Posterior cingulate gyrus (tissue), 11 donors: Measurements from ENCODE around the gene STK38.

Experiments used
- DNase-seq, 10 donors: peaks; one replicate each; pipeline versions ENCODE4 v3.0.0 to v3.0.0-alpha.2; 2020 to 2021; ENCODE audit warnings: mixed read lengths in 3 of 10
- intact Hi-C: fragments of 100-400 bp; cut with DNase I; formaldehyde crosslinking; loops from one replicate; pipeline ENCODE4 v1.15.1; 2023

The STK38 gene

DNA sequence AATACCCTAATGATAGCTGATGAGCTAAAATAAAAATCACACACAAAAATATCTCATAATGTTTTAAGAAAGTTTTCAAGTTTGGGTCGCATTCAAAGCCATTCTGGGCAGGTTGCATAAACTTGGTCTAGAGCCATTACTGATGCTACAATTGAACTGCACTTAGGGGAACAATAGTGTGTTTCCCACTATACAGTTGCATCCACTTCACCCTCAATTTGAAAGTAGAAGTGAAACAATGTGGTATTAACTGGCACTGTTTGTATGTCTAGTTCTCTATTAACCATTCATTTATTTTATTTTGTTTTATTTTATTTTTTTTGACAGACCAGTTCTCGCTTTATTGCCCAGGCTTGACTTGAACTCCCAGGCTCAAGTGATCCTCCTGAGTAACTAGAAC, 23.0 kb upstream of the STK38 start:
- intact Hi-C loops: no loop called here
- no peak for DNase-seq

DNA sequence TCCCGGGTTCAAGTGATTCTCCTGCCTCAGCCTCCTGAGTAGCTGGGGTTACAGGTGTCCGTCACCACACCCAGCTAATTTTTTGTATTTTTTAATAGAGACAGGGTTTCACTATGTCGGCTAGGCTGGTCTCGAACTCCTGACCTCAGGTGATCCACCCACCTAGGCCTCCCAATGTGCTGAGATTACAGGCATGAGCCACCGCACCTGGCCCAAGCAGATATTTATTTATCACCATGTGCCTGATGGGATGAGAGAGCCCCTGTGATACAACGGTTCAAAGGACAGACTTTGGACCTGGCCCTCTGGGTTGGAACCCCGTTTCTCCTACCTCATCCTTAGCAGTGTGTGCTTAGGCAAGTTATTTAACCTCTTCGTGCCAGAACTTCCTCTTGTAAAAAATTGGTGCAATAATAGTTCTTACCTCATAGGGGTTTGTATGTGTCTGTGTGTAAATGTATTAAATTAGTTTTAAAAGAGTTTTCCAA, 19.2 kb upstream of the STK38 start:
- DNase-seq: no peak
- intact Hi-C loops: no loop called here

DNA sequence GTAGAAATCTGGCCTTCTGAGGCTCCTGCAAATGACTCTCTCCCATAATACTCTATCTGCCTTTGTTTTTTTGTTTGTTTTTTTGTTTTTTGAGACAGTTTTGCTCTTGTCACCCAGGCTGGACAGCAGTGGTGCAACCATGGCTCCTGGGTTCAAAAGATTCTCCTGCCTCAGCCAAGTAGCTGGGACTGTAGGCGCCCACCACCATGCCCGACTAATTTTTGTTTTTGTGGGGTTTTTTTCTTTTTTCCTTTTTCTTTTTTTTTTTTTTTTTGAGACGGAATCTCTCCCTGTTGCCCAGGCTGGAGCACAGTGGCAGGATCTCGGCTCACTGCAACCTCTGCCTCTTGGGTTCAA, 16.6 kb upstream of the STK38 start:
- intact Hi-C loops: no loop called here
- DNase-seq: no peak

DNA sequence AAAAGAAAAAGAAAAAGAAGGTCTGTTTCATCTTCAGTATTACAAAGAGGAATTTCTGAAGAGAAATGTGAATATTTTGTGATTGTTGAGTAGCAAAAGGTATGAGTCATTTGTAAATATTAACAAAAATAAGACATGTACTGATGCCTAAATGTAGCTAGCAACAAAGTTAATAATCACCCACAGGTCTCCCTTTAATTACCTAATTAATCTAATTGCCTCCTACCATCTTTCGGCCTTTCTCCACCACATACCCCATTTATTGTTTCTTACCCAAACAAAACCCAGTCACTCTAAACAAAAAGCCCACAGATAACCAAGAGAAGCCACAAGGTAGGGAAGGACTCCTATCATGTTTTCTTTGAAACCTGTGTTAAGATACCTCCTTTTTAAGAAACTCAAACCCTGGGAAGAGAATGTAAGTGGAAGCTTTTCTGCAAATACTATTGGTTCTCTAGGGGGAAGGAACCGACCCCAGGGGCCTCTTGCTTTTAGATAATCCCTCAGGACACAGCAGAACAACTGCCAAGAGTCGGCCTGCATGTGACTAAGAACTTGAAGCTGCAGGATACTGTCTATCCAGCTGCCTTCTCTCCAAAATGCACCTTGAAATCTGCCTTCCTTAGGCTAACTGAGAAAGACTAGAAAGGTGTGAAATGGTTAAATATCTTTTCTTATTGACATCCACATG, 16.1 kb upstream of the STK38 start:
- intact Hi-C loops: no loop called here
- no peak for DNase-seq

DNA sequence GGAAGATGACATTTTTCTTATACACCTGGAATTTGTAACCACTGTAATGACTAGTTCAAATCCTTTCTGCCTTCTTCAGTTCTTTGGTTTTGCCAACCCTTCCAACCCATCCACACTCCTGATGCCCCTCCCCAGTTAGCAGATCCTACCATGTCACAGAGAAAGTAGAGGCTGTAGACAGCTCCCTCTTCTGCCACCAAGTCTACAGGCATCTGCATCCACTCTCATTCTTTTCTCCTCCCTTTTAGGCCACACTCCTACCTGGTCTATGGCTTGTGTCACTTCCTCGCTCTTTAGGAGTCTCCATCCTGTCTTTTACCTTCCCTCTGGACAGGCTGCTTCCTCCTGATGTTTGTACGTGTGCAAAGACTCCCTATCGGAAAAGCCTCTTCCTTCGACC, 13.5 kb upstream of the STK38 start:
- no peak for DNase-seq
- intact Hi-C loops: no loop called here

DNA sequence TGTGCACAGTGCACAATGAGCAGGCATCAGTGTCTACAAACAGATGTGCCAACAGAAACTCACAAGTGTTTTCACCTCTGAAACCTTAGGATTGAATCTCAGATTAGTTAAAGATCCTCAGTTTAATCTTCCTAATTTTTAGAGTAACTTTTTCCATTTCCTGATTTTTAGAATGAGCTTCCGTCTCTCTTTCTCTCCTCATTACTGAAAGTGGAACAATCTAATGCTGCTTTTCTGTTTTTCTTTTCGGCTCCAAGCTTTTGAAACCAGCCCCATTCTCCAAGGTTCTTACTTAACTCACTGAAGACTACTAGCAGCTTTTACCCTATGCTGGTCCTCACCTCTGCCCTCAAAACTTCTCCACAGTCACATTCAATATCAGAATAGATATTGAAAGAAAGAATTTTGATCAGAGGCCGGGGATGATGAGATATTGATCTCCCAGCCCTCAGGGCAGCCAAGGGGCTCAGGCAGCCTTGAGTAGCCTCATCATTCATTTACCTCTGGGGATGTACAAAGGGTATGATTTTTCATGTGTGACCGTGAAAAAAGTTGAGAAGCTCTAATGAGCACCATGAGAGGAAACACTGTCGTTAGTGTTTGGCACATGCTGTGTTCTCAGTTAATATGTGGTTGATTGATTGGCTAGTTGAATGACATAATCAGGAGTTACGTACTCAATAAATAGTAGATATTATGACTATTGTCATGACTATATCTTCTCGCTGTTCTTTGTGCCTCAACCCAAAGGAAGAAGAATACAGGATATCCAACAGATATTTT, 11.9 kb upstream of the STK38 start:
- intact Hi-C loops: no loop called here
- DNase-seq: no peak

DNA sequence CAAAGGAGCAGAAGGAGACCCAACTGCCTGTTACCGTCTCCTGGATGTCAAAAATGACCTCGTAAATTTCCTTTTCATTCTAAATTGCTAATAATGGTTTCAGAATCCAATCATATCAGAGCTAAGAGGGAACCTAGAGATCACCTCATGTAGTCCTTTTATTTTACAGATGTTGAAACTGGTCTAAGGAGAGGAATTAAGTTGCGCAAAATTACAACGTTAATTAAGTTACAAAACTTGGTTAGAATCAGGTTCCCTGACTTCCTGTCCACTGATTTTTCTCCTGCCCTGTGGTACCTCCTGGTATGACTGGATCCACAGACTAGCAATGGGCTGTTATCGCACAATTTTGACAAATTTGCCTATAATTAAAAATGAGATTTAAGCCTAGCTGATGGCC, 9.0 kb upstream of the STK38 start:
- no peak for DNase-seq
- intact Hi-C loops: no loop called here

DNA sequence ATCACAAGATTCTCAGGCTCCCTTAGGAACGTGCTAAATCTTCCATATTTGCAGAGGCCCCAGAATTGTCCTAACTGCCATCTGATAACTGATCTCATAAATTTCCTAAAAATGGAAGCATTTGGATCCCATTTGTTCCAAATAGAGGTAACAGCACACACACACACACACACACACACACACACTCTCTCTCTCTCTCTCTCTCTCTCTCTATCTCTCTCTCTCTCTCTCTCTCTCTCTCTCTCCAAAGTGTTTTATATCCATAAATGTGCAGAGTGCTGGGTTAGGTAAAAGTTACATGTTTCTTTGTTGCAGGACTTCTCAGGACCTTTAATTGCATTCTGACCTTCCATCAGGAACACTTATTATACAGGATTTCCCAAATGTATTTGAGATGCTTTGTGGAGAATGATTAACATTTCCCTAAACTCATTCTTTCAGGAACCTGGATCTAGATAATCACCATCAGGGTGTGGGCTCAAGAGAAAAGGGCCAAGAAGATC, 8.5 kb upstream of the STK38 start:
- intact Hi-C loops: no loop called here
- DNase-seq: no peak

DNA sequence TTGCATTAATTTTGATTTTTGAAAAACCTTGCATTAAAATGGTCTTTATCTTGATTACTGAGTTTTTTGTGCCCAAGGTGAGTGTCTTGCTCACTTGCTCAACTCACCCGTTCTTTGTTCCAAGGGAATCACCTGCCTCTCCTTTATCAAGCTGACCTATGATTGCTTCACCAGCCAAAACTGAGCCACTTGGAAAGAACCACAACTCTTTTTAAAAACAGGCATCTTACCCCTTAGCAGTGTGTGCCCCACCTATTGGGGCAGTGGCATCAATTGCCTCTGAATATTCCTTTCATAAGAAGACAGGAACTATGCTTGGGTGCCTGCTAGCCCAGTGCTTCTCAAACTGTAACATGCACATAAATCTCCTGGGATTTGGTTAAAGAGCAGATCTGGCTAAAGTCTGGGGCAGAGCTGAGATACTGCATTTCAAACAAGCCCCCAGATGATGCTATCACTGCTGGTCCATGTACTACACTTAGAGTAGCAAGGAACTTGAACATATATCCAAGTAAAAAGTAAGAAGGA, 3.3 kb upstream of the STK38 start:
- no peak for DNase-seq

DNA sequence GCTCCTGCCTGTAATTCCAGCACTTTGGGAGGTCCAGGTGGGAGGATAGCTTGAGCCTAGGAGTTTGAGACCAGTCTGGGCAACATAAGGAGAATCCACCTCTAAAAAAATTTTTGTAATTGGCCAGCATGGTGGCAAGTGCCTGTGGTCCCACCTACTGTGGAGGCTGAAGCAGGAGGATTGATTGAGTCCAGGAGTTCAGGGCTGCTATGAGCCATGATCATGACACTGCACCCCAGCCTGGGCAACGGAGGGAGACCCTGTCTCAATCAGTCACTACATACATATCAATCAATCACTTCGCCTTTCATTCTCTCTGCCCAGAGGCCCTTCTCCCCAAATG, 1.1 kb upstream of the STK38 start:
- intact Hi-C loops: loop anchor here (5.0 kb wide), 1 partner anchor 106 kb away; the partner anchor contains the start of genes KCTD20 and PXT1
- DNase-seq: no peak

More for the DNA sequence above, 3.3 kb upstream of the STK38 start:
- intact Hi-C loops: no loop called here

DNA sequence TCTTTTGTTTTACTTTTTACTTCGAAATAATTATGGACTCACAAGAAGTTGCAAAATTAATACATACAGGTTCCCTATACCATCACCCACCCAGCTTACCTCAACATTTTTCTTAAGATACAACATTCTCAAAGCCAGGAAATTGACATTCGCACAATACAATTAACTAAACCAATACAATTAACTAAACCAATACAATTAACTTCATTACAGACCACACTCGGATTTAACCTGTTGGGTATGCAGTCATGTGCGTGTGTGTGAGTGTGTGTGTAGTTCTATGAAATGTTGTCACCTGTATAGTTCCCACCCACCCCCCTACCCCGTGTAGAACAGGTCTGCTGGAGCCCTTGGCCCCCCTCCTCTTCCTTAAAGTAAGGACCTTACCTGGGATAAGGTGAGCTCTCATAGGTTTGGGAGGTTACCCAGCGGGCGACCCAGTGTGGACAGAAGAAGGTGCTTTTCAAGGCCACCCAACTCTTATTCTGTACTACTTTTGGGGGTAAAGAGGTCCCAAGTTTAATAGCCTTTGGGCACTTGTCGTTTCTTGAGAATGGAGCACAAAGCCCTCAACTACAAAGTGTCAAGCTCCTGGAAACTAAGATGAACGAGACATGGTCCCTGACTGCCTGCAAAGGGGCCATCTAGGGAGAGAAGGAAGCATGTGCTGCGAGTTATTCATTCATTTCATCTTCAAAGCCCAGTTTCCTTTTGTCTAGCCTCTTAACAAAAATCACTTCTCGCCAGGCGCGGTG, 544 bp upstream of the STK38 start:
- DNase-seq: no peak
- intact Hi-C loops: loop anchor here (1.0 to 5.0 kb wide), 3 partner anchors 46 to 125 kb away; partner anchors contain the start of genes KCTD20, PXT1 and SRSF3

DNA sequence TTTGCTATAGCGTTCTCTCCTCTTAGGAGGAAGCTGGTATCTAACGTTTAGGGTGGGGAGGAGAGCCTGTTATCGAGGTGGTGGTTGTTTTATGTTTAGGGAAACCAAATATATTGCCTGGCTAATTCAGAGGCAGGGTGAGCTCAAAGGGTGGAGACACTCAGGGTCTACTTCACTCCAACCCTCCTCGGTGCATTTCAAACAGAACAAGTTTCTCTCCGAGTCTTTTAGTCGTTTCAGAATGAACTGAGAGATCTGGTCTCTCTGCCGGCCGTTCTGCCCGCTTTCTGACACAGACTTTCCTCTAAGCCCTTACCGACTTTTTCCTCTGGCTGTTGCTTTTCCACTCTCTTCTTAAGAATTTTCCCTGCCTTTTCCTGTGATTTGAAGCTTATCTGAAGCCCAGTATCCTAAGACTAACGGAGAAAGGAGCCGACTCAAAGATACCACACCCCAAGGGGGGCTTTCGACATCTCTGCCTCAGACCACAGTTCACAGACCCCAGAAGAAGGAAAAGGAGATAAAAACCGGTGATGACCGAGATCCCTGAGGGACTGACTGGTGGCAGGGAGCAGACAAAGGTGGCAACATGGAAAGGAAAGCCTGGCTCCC, 865 bp downstream of the STK38 start:
- intact Hi-C loops: loop anchor here (2.0 to 5.0 kb wide), 2 partner anchors 104 to 124 kb away; partner anchors contain the start of genes KCTD20 and PXT1
- peak in 1 of 10 donors; percentile 5 for DNase-seq

DNA sequence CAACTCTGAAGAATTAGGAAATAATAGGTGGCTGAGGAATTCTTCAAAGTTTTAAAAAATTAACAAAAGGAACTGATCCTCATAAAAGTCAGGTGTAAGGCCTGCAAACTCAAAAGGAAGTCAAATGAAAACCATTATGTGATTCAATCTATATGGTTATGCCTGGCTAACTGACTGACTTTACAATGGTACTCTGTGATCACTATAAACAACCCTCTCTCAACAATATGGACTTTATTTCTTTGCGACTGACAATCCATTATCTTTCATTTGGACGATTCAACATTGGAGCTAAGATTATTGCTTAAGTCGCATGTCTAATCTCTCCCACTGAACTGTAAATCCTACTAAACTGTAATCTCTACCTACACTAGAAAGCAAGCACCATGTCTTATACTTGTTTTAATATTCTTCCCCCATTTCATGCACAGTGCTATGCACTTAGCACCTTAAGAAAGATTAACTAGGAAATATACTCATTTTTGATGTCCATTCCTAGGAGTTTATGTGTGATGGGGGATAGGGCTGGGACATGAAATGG, 1.4 kb downstream of the STK38 start:
- DNase-seq: no peak

DNA sequence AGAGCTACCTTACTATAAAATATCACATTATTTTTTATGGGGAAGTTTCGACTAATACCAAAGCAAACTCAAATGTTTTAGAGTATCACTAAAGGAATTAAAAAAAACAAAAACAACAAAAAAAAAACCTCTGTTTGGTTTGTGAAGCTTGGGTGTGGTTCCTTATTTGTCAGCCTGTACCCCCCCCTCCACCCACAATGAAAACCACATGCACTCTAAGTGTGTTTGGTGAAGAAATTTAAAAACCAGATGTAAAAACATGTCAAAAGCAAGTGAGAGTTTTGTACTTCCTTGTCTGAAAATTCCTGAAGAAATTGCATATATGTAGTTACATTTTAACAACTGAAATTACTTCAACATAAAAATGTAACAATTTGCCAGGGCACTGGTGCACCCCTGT, 3.1 kb downstream of the STK38 start:
- intact Hi-C loops: no loop called here
- DNase-seq: no peak

More for the DNA sequence above, 1.4 kb downstream of the STK38 start:
- intact Hi-C loops: loop anchor here (2.0 to 5.0 kb wide), 2 partner anchors 104 to 123 kb away; partner anchors contain the start of genes KCTD20 and PXT1

DNA sequence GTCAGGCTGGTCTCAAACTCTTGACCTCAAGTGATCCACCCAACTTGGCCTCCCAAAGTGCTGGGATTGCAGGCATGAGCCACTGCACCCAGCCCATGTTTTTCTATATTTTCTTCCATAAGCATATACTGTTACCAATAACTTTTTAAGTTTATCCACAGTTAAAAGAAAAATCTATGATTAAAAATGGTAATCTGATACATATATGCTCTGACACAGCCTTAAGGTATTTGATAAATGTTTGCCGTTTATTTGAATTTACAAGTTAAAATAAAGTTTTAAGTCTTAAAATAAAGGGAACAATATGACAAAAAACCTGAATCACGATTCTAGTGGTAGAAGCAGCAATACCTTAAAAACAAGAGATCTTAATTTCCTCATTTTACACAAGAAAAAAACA, 5.2 kb downstream of the STK38 start:
- intact Hi-C loops: no loop called here

DNA sequence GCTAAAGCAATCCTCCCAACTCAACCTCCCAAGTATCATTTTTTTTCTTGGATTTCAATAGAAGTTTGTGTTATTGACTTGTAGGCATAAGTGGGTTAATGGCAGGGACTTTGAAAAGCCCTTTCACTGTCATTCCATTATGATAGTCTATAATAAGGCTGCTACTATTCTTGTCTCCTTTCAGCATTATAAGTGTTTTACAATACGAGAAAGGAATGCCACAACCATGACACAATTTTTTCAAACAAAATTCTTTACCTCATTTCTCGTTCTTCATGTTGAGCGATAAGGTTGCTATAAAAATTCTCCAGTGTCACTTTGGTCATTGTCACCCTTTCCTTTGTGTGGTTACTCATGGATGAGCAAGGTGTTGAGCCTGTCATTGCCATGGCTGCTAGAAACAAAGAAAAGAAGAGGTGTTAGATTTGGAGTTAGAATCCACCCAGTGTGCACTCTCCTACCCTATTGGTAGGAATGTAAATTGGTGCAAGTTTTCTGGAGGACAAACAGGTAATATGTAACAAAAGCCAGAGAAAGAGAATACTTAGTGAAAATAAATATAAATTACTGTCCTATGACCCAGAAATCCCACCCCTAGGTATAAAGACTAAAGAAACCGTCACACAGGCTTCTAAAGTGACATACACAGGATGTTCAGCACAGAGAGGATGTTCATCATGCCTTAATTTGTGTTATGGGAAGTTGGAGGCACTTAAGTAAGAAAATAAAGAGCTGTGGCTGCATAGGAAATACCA, 7.3 kb downstream of the STK38 start:
- intact Hi-C loops: no loop called here
- no peak for DNase-seq

More for the DNA sequence above, 5.2 kb downstream of the STK38 start:
- no peak for DNase-seq

DNA sequence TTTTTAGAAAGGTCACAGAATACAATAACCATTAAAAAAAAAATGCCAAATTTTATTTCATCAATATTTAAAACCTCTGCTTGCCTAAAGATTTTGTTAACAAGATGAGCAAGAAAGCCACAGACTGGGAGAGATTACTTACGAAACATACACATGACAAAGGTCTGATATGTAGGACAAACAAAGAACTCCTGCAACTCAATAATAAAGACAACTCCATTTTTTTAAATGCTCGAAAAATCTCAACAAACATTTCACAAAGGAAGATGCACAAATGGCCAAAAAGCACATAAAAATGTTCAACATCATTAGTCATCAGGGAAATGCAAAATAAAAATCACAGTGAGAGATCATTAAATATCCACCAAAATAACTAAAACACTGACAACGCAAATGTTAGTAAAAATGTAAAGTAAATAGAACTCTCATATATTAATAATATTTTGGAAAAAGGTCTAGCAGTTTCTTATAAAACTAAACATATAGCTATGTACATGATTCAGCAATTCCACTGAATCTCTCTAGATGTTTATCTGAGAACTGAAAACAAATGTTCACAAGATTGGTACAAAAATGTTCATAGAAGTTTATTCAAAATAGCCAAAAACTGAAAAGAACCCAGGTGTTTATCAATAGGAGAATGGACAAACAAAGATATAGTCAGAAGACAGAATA, 10.3 kb downstream of the STK38 start:
- no peak for DNase-seq
- intact Hi-C loops: no loop called here

DNA sequence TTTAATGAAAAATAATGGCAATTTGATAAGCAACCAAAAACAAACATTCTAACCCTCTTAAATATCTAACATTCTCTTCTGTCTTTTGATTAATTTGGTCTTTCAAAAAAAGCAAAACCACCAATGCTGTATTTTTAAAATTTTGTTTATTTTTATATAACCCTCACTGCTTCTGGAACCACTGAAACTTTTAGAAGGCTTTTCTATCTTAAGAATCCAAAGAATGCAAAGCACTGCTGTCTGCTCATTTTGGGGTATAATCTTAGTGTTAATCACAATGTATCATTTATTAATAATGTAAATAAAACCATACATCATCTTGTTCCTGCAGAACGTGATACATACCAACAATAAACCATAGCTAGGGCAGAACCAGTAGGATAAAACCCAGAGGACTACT, 14.0 kb downstream of the STK38 start:
- no peak for DNase-seq
- intact Hi-C loops: no loop called here

DNA sequence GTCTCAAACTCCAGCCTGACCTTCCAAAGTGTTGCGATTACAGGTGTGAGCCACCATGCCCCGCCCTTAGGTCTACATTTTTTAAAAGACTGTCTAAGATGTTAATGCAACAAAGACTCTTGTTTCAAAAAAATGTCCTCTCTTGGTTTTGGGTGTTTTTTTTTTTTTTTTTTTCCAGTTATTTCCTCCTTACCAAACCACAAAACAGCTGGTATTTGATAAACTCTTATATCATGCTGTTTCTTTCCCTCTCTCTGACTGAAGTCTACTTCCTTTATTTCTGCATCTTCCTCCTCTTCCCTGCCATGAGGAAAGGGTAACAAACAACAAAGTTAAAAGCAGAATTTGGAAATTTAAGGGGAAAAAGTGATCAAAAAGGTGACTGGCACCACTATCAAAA, 21.2 kb downstream of the STK38 start:
- intact Hi-C loops: no loop called here
- DNase-seq: no peak
